HepG2 (cell line): ENCODE measurements around the gene CMC4. TPM values are rescaled to one million over a fixed set of nuclear protein-coding genes. Genes with fewer than 3 reads are reported as not detected.

Source experiments
- ATF1 ChIP-seq: IDR thresholded peaks from 2 replicates; pipeline ENCODE4 v1.6.1; 2016; ENCODE audit warnings: mild to moderate bottlenecking, control low read depth
- CREM ChIP-seq, 2 experiments: sonication (generic) in 1 of 2; formaldehyde crosslinking in 1 of 2; IDR thresholded peaks; 2 replicates each; pipeline versions ENCODE4 v1.4.0 to v1.6.1; 2016 to 2020; ENCODE audit warnings: antibody characterized with exemption in 1 of 2, mild to moderate bottlenecking in 1 of 2, missing genetic modification reagents in 1 of 2
- EP300 ChIP-seq, 3 experiments: sonication (generic) in 1 of 3; formaldehyde crosslinking in 1 of 3; IDR thresholded peaks; 2 replicates each; pipeline versions ENCODE4 v1.5.1 to v1.6.1; 2011 to 2020; ENCODE audit warnings: low read depth in 2 of 3, low read length in 2 of 3, borderline replicate concordance in 1 of 3, improper control_type of control experiment in 1 of 3, mild to moderate bottlenecking in 1 of 3, missing genetic modification reagents in 1 of 3, moderate library complexity in 1 of 3
- GPBP1L1 ChIP-seq: sonication (generic); formaldehyde crosslinking; IDR thresholded peaks from 2 replicates; pipeline ENCODE4 v1.5.0; 2020; ENCODE audit warnings: mild to moderate bottlenecking, missing genetic modification reagents
- HMG20B ChIP-seq: conservative IDR thresholded peaks from 2 replicates; pipeline ENCODE4 v1.6.1; 2016; ENCODE audit warnings: missing genetic modification reagents, missing compliant biosample characterization
- HNRNPLL ChIP-seq: fragments of 200-400 bp; formaldehyde crosslinking; IDR thresholded peaks from 2 replicates; pipeline ENCODE4 v1.6.1; 2017; ENCODE audit warnings: mild to moderate bottlenecking, low read depth, low read length; ENCODE audit not compliant: poor library complexity, severe bottlenecking
- IKZF5 ChIP-seq: IDR thresholded peaks from 2 replicates; pipeline ENCODE4 v1.6.1; 2018; ENCODE audit warnings: missing genetic modification reagents, mild to moderate bottlenecking, missing compliant biosample characterization
- IRF1 ChIP-seq: sonication (generic); formaldehyde crosslinking; IDR thresholded peaks from 2 replicates; pipeline ENCODE4 v1.4.0; 2020; ENCODE audit warnings: low read depth, mild to moderate bottlenecking, missing genetic modification reagents
- KLF15 ChIP-seq: sonication (generic); formaldehyde crosslinking; IDR thresholded peaks from 2 replicates; pipeline ENCODE4 v1.8.1; 2023; ENCODE audit warnings: borderline replicate concordance, mild to moderate bottlenecking, inconsistent platforms, missing genetic modification reagents, mixed read lengths
- NFYB ChIP-seq: sonication (generic); formaldehyde crosslinking; IDR thresholded peaks from 2 replicates; pipeline ENCODE4 v1.4.0; 2020; ENCODE audit warnings: missing genetic modification reagents
- REXO4 ChIP-seq: sonication (generic); formaldehyde crosslinking; IDR thresholded peaks from 2 replicates; pipeline ENCODE4 v1.8.0; 2022; ENCODE audit warnings: missing genetic modification reagents, mild to moderate bottlenecking, borderline replicate concordance
- RXRA ChIP-seq: sonication (generic); formaldehyde crosslinking; IDR thresholded peaks from 2 replicates; pipeline ENCODE4 v1.5.1; 2020; ENCODE audit warnings: missing genetic modification reagents
- SOX6 ChIP-seq, 2 experiments: fragments of 450-650 bp in 1 of 2; sonication (generic) in 1 of 2; formaldehyde crosslinking in 1 of 2; IDR thresholded peaks; 2 replicates each; pipeline versions ENCODE4 v1.4.0 to v1.6.1; 2017 to 2020; ENCODE audit warnings: antibody characterized with exemption in 1 of 2, mild to moderate bottlenecking in 1 of 2, missing genetic modification reagents in 1 of 2
- SRSF9 ChIP-seq: fragments of 200-400 bp; formaldehyde crosslinking; IDR thresholded peaks from 2 replicates; pipeline ENCODE4 v1.6.1; 2018; ENCODE audit warnings: borderline replicate concordance, mild to moderate bottlenecking, low read depth, low read length; ENCODE audit not compliant: insufficient read depth, poor library complexity, severe bottlenecking
- STAT5B ChIP-seq: sonication (generic); formaldehyde crosslinking; IDR thresholded peaks from 2 replicates; pipeline ENCODE4 v1.4.0; 2020; ENCODE audit warnings: missing genetic modification reagents
- TEAD2 ChIP-seq: sonication (generic); formaldehyde crosslinking; IDR thresholded peaks from 2 replicates; pipeline ENCODE4 v1.9.0; 2021; ENCODE audit warnings: missing genetic modification reagents
- ZNF343 ChIP-seq: sonication (generic); formaldehyde crosslinking; IDR thresholded peaks from 2 replicates; pipeline ENCODE4 v1.4.0; 2020; ENCODE audit warnings: mild to moderate bottlenecking, missing genetic modification reagents
- ZNF672 ChIP-seq: sonication (generic); formaldehyde crosslinking; IDR thresholded peaks from 2 replicates; pipeline ENCODE4 v1.8.1; 2022; ENCODE audit warnings: missing genetic modification reagents
- polyA plus RNA-seq, 8 experiments: library from polyadenylated mRNA; depleted of rRNA in 3 of 8; stranded (reverse) in 7 of 8; unstranded in 1 of 8; fragments of >200 nt; fragmentation: Illumina TruSeq in 4 of 8; extraction: Trizol in 4 of 8; gene quantifications; 2 replicates each; pipeline versions ENCODE4 v1.2.1 to v1.2.3, GENCODE V29; 2011 to 2016; ENCODE audit warnings: low read depth in 4 of 8, missing spikeins in 1 of 8, mixed read lengths in 1 of 8; ENCODE audit not compliant: insufficient read depth in 1 of 8
- total RNA-seq, 5 experiments: library from RNA; depleted of rRNA; stranded (reverse); fragments of >200 nt; fragmentation: Illumina TruSeq; extraction: Trizol; gene quantifications; 2 replicates each; pipeline ENCODE4 v1.2.3, GENCODE V29; 2016; ENCODE audit warnings: low read depth in 1 of 5
- TF ChIP-seq, protein P1 (sequence below): sonication (generic); formaldehyde crosslinking; IDR thresholded peaks from 2 replicates; pipeline ENCODE4 v1.4.0; 2020; ENCODE audit warnings: missing genetic modification reagents, borderline replicate concordance

Gene CMC4
- total and polyA plus RNA-seq, 2 of the 13 experiments (the other 11 are each of a cell fraction or from before 2014, with no cell fraction given): 5.6 to 11.5 TPM

DNA sequence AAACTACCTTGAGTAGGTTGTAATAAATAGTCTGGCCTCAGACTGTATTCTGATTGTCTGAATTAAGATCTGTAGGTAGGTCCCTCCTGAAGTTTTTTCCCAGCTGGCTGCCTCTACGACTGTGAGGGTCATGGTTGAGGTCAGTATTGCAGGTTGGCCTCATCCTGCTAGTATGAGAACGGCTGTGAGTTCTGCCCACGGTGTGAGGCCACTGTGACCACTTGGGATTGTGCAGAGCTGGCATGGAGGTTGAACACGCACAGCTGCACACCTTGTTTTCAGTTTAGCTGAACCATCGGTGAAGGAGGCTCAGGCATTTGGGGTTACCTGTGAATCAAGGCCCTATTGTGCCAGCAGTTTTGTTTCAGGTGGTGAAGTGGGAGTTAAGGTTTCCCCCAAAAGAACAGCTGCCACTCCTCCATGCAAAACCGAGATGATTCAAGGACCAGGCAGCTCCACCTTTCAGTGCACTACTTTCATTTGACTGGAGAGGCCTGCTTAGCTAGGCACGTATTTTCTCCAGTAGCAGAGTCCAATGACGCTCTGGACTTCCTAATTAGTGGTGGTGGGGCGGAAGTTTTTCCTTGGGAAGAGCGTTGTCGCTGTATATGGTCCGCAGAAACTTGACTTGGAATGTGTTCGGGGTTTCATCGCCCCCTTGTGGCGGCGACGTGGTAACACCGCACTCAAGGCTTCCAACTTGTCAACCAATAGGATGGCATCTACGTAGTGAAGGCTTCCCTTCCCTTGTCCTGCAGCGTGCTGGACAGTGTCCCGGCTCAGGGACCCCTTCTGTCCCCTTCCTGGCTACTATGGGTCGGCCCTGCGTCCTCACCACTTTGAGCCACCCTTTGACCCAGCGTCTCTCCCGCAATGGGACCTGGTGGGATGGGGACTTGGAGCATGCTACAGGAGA is 13.8 kb downstream of the CMC4 start (continued):
- TF ChIP-seq IKZF5 (no peak), STAT5B (CRISPR knock-in tag) (no peak), CREM (IDR thresholded peaks at IDR 0.05) (no peak; the same call in 1 of the 2 replicates), CREM (CRISPR knock-in tag; IDR thresholded peaks at IDR 0.05) (no peak), HNRNPLL (no peak), ZNF672 (CRISPR knock-in tag) (no peak), SRSF9 (no peak), ATF1 (CRISPR knock-in tag) (no peak), SOX6 (IDR thresholded peaks at IDR 0.05) (no peak), SOX6 (CRISPR knock-in tag; IDR thresholded peaks at IDR 0.05) (peak; percentile 19; the same call in 1 of the 2 replicates), ZNF343 (CRISPR knock-in tag) (no peak), GPBP1L1 (CRISPR knock-in tag) (no peak), KLF15 (CRISPR knock-in tag) (no peak), HMG20B (CRISPR knock-in tag) (no peak), REXO4 (no peak), NFYB (CRISPR knock-in tag) (no peak), RXRA (CRISPR knock-in tag) (no peak), TEAD2 (CRISPR knock-in tag) (no peak), EP300 (IDR thresholded peaks at IDR 0.05; ENCODE audit: low read depth in 2 of 2, low read length in 2 of 2) (no peak), EP300 (CRISPR knock-in tag; IDR thresholded peaks at IDR 0.05; ENCODE audit: borderline replicate concordance) (no peak), IRF1 (CRISPR knock-in tag) (no peak)
- TF ChIP-seq, protein P1, sequence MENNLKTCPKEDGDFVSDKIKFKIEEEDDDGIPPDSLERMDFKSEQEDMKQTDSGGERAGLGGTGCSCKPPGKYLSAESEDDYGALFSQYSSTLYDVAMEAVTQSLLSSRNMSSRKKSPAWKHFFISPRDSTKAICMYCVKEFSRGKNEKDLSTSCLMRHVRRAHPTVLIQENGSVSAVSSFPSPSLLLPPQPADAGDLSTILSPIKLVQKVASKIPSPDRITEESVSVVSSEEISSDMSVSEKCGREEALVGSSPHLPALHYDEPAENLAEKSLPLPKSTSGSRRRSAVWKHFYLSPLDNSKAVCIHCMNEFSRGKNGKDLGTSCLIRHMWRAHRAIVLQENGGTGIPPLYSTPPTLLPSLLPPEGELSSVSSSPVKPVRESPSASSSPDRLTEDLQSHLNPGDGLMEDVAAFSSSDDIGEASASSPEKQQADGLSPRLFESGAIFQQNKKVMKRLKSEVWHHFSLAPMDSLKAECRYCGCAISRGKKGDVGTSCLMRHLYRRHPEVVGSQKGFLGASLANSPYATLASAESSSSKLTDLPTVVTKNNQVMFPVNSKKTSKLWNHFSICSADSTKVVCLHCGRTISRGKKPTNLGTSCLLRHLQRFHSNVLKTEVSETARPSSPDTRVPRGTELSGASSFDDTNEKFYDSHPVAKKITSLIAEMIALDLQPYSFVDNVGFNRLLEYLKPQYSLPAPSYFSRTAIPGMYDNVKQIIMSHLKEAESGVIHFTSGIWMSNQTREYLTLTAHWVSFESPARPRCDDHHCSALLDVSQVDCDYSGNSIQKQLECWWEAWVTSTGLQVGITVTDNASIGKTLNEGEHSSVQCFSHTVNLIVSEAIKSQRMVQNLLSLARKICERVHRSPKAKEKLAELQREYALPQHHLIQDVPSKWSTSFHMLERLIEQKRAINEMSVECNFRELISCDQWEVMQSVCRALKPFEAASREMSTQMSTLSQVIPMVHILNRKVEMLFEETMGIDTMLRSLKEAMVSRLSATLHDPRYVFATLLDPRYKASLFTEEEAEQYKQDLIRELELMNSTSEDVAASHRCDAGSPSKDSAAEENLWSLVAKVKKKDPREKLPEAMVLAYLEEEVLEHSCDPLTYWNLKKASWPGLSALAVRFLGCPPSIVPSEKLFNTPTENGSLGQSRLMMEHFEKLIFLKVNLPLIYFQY: no peak
